Endothelial cell of umbilical vein (primary cell): Measurements from ENCODE around the gene TSHZ3. TPM values are rescaled to one million over a fixed set of nuclear protein-coding genes. Genes with fewer than 3 reads are reported as not detected.

Experiments used
- BruUV-seq: library from RNA; stranded (reverse); fragments of 400-500 nt; replicated peaks from 2 replicates; lab custom pipeline; 2021; lab: Mats Ljungman, UMichigan
- CTCF ChIA-PET: fragments of 300-600, 350-600 bp; sonication (Branson Sonifier 250); formaldehyde crosslinking; loops from one replicate; lab custom pipeline; 2021; ENCODE audit warnings: antibody characterized with exemption, inconsistent platforms; lab: Charles Lee
- POLR2A ChIA-PET: fragments of 300-600, 350-600 bp; sonication (Branson Sonifier 250); formaldehyde crosslinking; loops from one replicate; lab custom pipeline; 2021; ENCODE audit warnings: antibody characterized with exemption, inconsistent platforms; lab: Charles Lee
- DNase-seq: peaks from one replicate; pipeline ENCODE4 v3.0.0-alpha.2; 2011; ENCODE audit warnings: low read depth, low spot score
- FAIRE-seq: peaks from 2 replicates; lab custom pipeline; 2011; peaks lifted over from hg19 to GRCh38; lab: Jason Lieb, UNC
- H2AFZ ChIP-seq: 2 replicates; pipeline ENCODE4 v1.6.0; 2012; ENCODE audit warnings: low read depth, low read length, control low read depth, inconsistent platforms
- H3K27ac ChIP-seq: 2 replicates; pipeline ENCODE4 v1.5.1; 2011; ENCODE audit warnings: low read depth, mild to moderate bottlenecking, control low read depth, low read length, moderate library complexity; ENCODE audit not compliant: insufficient read depth
- H3K27me3 ChIP-seq, 2 experiments: 2 replicates each; pipeline versions ENCODE4 v1.6.0 to v1.6.1; 2011; ENCODE audit warnings: low read length in 2 of 2, mixed read lengths in 1 of 2; ENCODE audit not compliant: control insufficient read depth in 2 of 2, insufficient read depth in 2 of 2
- H3K36me3 ChIP-seq, 2 experiments: 2 replicates in 1 of 2; 3 replicates in 1 of 2; pipeline ENCODE4 v1.5.1; 2011; ENCODE audit warnings: low read length in 2 of 2, mild to moderate bottlenecking in 1 of 2, moderate library complexity in 1 of 2; ENCODE audit not compliant: control insufficient read depth in 2 of 2, insufficient read depth in 2 of 2; ENCODE audit errors: extremely low read depth in 1 of 2
- H3K4me1 ChIP-seq: 3 replicates; pipeline ENCODE4 v1.5.1; 2011; ENCODE audit warnings: mild to moderate bottlenecking, low read length; ENCODE audit not compliant: control insufficient read depth, insufficient read depth; ENCODE audit errors: extremely low read depth
- H3K4me2 ChIP-seq: 2 replicates; pipeline ENCODE4 v1.6.1; 2011; ENCODE audit warnings: low read length, control low read depth, mixed read lengths; ENCODE audit not compliant: insufficient read depth
- H3K4me3 ChIP-seq, 3 experiments: fragments of 200-600 bp in 1 of 3; sonication (generic), shearing (Covaris generic) in 1 of 3; replicated peaks in 1 of 3; 2 replicates each; pipeline ENCODE4 v1.5.1; 2011 to 2016; ENCODE audit warnings: control low read depth in 3 of 3, low read length in 3 of 3, mild to moderate bottlenecking in 2 of 3, inconsistent platforms in 1 of 3, low read depth in 1 of 3, moderate library complexity in 1 of 3; ENCODE audit not compliant: insufficient read depth in 1 of 3
- H3K79me2 ChIP-seq: 2 replicates; pipeline ENCODE4 v1.6.0; 2012; ENCODE audit warnings: low read length, inconsistent platforms; ENCODE audit not compliant: control insufficient read depth, insufficient read depth
- H3K9ac ChIP-seq: replicated peaks from 2 replicates; pipeline ENCODE3; 2011; ENCODE audit warnings: low read length, control low read depth; ENCODE audit not compliant: insufficient read depth; ENCODE audit errors: extremely low read depth
- H3K9me1 ChIP-seq: replicated peaks from 3 replicates; pipeline ENCODE4 v1.6.0; 2011; ENCODE audit warnings: mild to moderate bottlenecking, low read length; ENCODE audit not compliant: control insufficient read depth, insufficient read depth; ENCODE audit errors: extremely low read depth
- H3K9me3 ChIP-seq: replicated peaks from 2 replicates; pipeline ENCODE4 v1.5.1; 2012; ENCODE audit warnings: low read length, inconsistent platforms; ENCODE audit not compliant: control insufficient read depth, insufficient read depth
- H4K20me1 ChIP-seq: replicated peaks from 2 replicates; pipeline ENCODE3; 2011; ENCODE audit warnings: mild to moderate bottlenecking, low read length; ENCODE audit not compliant: control insufficient read depth, insufficient read depth; ENCODE audit errors: extremely low read depth
- EZH2 ChIP-seq: IDR thresholded peaks from 2 replicates; pipeline ENCODE4 v1.6.1; 2012; ENCODE audit warnings: borderline replicate concordance, low read depth, mild to moderate bottlenecking, moderate library complexity, low read length, inconsistent platforms; ENCODE audit not compliant: severe bottlenecking
- FOS ChIP-seq: IDR thresholded peaks from 2 replicates; pipeline ENCODE4 v1.6.1; 2011; ENCODE audit warnings: mild to moderate bottlenecking, low read length, moderate library complexity, borderline replicate concordance; ENCODE audit not compliant: insufficient read depth
- GATA2 ChIP-seq: IDR thresholded peaks from 2 replicates; pipeline ENCODE4 v1.7.0; 2011; ENCODE audit warnings: low read depth, mild to moderate bottlenecking, moderate library complexity, mixed read lengths, low read length; ENCODE audit not compliant: insufficient read length, insufficient read depth
- JUN ChIP-seq: IDR thresholded peaks from 2 replicates; pipeline ENCODE4 v1.6.1; 2011; ENCODE audit warnings: borderline replicate concordance, low read depth; ENCODE audit not compliant: insufficient read length, insufficient read depth
- MAX ChIP-seq: IDR thresholded peaks from 2 replicates; pipeline ENCODE4 v1.6.1; 2011; ENCODE audit not compliant: insufficient read depth, insufficient read length
- MYC ChIP-seq: IDR thresholded peaks from one replicate; pipeline ENCODE4 v1.6.1; 2011; ENCODE audit warnings: mild to moderate bottlenecking, low read depth, low read length
- POLR2A ChIP-seq: IDR thresholded peaks from 2 replicates; pipeline ENCODE4 v1.6.1; 2012; ENCODE audit warnings: low read depth, mild to moderate bottlenecking, control low read depth, low read length
- POLR2AphosphoS5 ChIP-seq: IDR thresholded peaks from 2 replicates; pipeline ENCODE4 v1.6.1; 2012; ENCODE audit warnings: low read depth, mild to moderate bottlenecking, control low read depth, low read length, moderate library complexity; ENCODE audit not compliant: insufficient read depth
- dilution Hi-C: fragments of 300-500 bp; cut with MboI; formaldehyde crosslinking; loops from one replicate; pipeline ENCODE4 v1.15.0; 2019; ENCODE audit warnings: low sequenced_read_pairs; ENCODE audit not compliant: extremely low pct_ligation_motif_present
- intact Hi-C: fragments of 100-400 bp; cut with micrococcal nuclease; formaldehyde crosslinking; loops from one replicate; pipeline ENCODE4 v1.10.0; 2022
- polyA plus RNA-seq, 4 experiments: library from polyadenylated mRNA; depleted of rRNA in 3 of 4; stranded (reverse) in 3 of 4; unstranded in 1 of 4; fragments of >200 nt; gene quantifications; 2 replicates each; pipeline versions ENCODE4 v1.2.1 to v1.2.3, GENCODE V29; 2011 to 2012; ENCODE audit warnings: missing spikeins in 1 of 4
- total RNA-seq: library from RNA; stranded (reverse); gene quantifications from 2 replicates; pipeline ENCODE4 v1.2.3, GENCODE V29; 2021
- TF ChIP-seq, protein P1 (sequence below), 2 donors: IDR thresholded peaks; 1 replicate in 1 of 2; 2 replicates in 1 of 2; pipeline ENCODE4 v1.5.1; 2011; ENCODE audit warnings: low read length in 2 of 2, mild to moderate bottlenecking in 2 of 2, moderate library complexity in 2 of 2, control low read depth in 1 of 2, inconsistent platforms in 1 of 2, low read depth in 1 of 2; ENCODE audit not compliant: insufficient read depth in 1 of 2; ENCODE audit errors: extremely low read depth in 1 of 2

TSHZ3 gene
- total and polyA plus RNA-seq, 2 donors (not counting 3 experiments of a cell fraction or from before 2014, with no cell fraction given), result 1.2 to 6.2 TPM

DNA sequence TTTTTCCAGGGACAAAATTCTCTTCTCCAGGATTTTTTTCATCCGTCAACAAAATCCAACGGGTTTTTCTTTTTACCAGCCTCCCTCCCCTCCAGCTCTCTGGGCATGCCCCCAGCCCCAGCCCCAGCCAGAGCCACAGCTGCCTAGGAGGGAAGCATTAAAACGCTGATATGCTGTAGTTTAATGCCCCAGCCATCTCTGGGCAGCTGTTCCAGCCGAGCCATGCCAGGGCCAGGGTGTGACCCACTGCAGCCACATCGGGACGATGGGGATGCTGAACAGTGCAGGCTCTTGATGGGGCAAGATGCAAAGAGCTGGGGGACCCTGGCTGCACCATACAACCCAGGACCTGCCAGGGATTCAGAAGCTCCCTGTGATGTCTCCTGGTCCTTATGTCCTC is 32.1 kb downstream of the TSHZ3 start:
- Histone ChIP-seq H3K27me3 (no peaks in the 10 kb centered on the region), H3K79me2 (no peaks in the 10 kb centered on the region), H3K27ac (no peak overlapping the region), H3K9ac (no peak overlapping the region), H2AFZ (no peak overlapping the region), H4K20me1 (no peaks in the 10 kb centered on the region), H3K36me3 (no peaks in the 10 kb centered on the region), H3K9me3 (no peaks in the 10 kb centered on the region), H3K9me1 (no peaks in the 10 kb centered on the region), H3K4me2 (no peak overlapping the region), H3K4me3 (no peak overlapping the region), H3K4me1 (peaks cover 5% of the 10 kb centered on the region)
- ChIA-PET POLR2A (no interaction called here), CTCF (no interaction called here)
- TF ChIP-seq POLR2AphosphoS5 (no peak), EZH2 (no peak), MAX (no peak), MYC (no peak), JUN (no peak), FOS (no peak), GATA2 (no peak), POLR2A (no peak)
- TF ChIP-seq, protein P1, sequence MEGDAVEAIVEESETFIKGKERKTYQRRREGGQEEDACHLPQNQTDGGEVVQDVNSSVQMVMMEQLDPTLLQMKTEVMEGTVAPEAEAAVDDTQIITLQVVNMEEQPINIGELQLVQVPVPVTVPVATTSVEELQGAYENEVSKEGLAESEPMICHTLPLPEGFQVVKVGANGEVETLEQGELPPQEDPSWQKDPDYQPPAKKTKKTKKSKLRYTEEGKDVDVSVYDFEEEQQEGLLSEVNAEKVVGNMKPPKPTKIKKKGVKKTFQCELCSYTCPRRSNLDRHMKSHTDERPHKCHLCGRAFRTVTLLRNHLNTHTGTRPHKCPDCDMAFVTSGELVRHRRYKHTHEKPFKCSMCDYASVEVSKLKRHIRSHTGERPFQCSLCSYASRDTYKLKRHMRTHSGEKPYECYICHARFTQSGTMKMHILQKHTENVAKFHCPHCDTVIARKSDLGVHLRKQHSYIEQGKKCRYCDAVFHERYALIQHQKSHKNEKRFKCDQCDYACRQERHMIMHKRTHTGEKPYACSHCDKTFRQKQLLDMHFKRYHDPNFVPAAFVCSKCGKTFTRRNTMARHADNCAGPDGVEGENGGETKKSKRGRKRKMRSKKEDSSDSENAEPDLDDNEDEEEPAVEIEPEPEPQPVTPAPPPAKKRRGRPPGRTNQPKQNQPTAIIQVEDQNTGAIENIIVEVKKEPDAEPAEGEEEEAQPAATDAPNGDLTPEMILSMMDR (IDR thresholded peaks at IDR 0.05; ENCODE audit: extremely low read depth in 1 of 2, insufficient read depth in 1 of 2, low read depth in 1 of 2, low read length in 2 of 2), result no peak
- DNase-seq (no peak), FAIRE-seq (no peak)
- intact Hi-C loops, result loop anchor here (5.0 kb wide), 1 partner anchor 35 kb away; no protein-coding TSS in a partner anchor
- dilution Hi-C loops, result no loop called here
- no TSS peak for BruUV-seq
